K562 (cell line): ENCODE data around the gene CLPSL2. TPM values are rescaled to one million over a fixed set of nuclear protein-coding genes. Genes with fewer than 3 reads are reported as not detected.

Experiments used
- CBX1 ChIP-seq: sonication (generic); IDR thresholded peaks from 2 replicates; pipeline ENCODE4 v1.6.1; 2016; ENCODE audit warnings: antibody characterized with exemption, low read depth, mild to moderate bottlenecking
- CREM ChIP-seq: IDR thresholded peaks from 2 replicates; pipeline ENCODE4 v1.6.1; 2014; ENCODE audit warnings: antibody characterized with exemption, low read depth
- ELF1 ChIP-seq: fragments of 200-800 bp; sonication (Bioruptor generic); IDR thresholded peaks from 2 replicates; pipeline ENCODE4 v1.6.1; 2016; ENCODE audit warnings: missing genetic modification characterization, missing compliant biosample characterization
- ETV1 ChIP-seq: fragments of 450-650 bp; conservative IDR thresholded peaks from 2 replicates; pipeline ENCODE4 v1.6.1; 2016; ENCODE audit warnings: missing genetic modification characterization, control low read depth, low read depth, missing compliant biosample characterization
- FOXA3 ChIP-seq, 2 experiments: fragments of 450-650 bp in 1 of 2; sonication (generic) in 1 of 2; formaldehyde crosslinking; IDR thresholded peaks in 1 of 2; conservative IDR thresholded peaks in 1 of 2; 2 replicates each; pipeline versions ENCODE4 v1.4.0 to v1.8.0; 2020 to 2022; ENCODE audit warnings: mild to moderate bottlenecking in 2 of 2, missing genetic modification reagents in 1 of 2
- FOXM1 ChIP-seq, 2 experiments: fragments of 450-650 bp in 1 of 2; sonication (generic) in 1 of 2; formaldehyde crosslinking in 1 of 2; IDR thresholded peaks; 2 replicates each; pipeline versions ENCODE4 v1.6.1 to v1.9.0; 2017 to 2022; ENCODE audit warnings: low read depth in 2 of 2, mild to moderate bottlenecking in 2 of 2, missing genetic modification reagents in 1 of 2, moderate library complexity in 1 of 2
- GTF2A2 ChIP-seq: IDR thresholded peaks from 2 replicates; pipeline ENCODE4 v1.6.1; 2016; ENCODE audit warnings: mild to moderate bottlenecking, missing genetic modification characterization, missing compliant biosample characterization
- KLF6 ChIP-seq: fragments of 250-450 bp; sonication (Bioruptor Pico); IDR thresholded peaks from 2 replicates; pipeline ENCODE4 v1.4.0; 2020; ENCODE audit warnings: mild to moderate bottlenecking, moderate library complexity, borderline replicate concordance
- LCOR ChIP-seq: sonication (generic); formaldehyde crosslinking; IDR thresholded peaks from 2 replicates; pipeline ENCODE4 v1.8.0; 2022; ENCODE audit warnings: mild to moderate bottlenecking, missing genetic modification reagents
- MAX ChIP-seq: sonication (generic); formaldehyde crosslinking; IDR thresholded peaks from 2 replicates; pipeline ENCODE4 v1.9.0; 2022; ENCODE audit warnings: mild to moderate bottlenecking, missing genetic modification reagents
- MEF2A ChIP-seq: IDR thresholded peaks from 2 replicates; pipeline ENCODE4 v1.6.1; 2011; ENCODE audit warnings: low read depth, mild to moderate bottlenecking, low read length, moderate library complexity; ENCODE audit not compliant: control insufficient read depth
- MIER1 ChIP-seq: fragments of 450-650 bp; IDR thresholded peaks from 2 replicates; pipeline ENCODE4 v1.6.1; 2016; ENCODE audit warnings: antibody characterized with exemption, mild to moderate bottlenecking, low read depth
- NONO ChIP-seq, 2 experiments: fragments of 200-400 bp in 1 of 2; fragments of 450-650 bp in 1 of 2; formaldehyde crosslinking in 1 of 2; IDR thresholded peaks; 2 replicates each; pipeline ENCODE4 v1.6.1; 2017; ENCODE audit warnings: low read depth in 2 of 2, mild to moderate bottlenecking in 2 of 2, moderate library complexity in 2 of 2, low read length in 1 of 2
- NR4A1 ChIP-seq, 2 experiments: fragments of 250-450 bp in 1 of 2; fragments of 450-650 bp in 1 of 2; sonication (Bioruptor Pico) in 1 of 2; IDR thresholded peaks; 2 replicates each; pipeline versions ENCODE4 v1.4.0 to v1.6.1; 2016 to 2020; ENCODE audit warnings: mild to moderate bottlenecking in 2 of 2, missing compliant biosample characterization in 1 of 2, missing genetic modification characterization in 1 of 2, moderate library complexity in 1 of 2
- POLR2H ChIP-seq: IDR thresholded peaks from 2 replicates; pipeline ENCODE4 v1.6.1; 2016; ENCODE audit warnings: missing genetic modification characterization, low read depth, mild to moderate bottlenecking, control low read depth, missing compliant biosample characterization, moderate library complexity
- RAD21 ChIP-seq, 2 experiments: fragments of 250-450 bp in 1 of 2; fragments of 450-650 bp in 1 of 2; sonication (Bioruptor Pico) in 1 of 2; formaldehyde crosslinking in 1 of 2; IDR thresholded peaks in 1 of 2; conservative IDR thresholded peaks in 1 of 2; 2 replicates each; pipeline versions ENCODE4 v1.4.0 to v1.8.0; 2020 to 2022; ENCODE audit warnings: mild to moderate bottlenecking in 2 of 2, moderate library complexity in 1 of 2
- RNF2 ChIP-seq: sonication (generic); IDR thresholded peaks from 2 replicates; pipeline ENCODE4 v1.6.1; 2016
- SMAD2 ChIP-seq: fragments of 150-350 bp; IDR thresholded peaks from 2 replicates; pipeline ENCODE4 v1.6.1; 2014; ENCODE audit warnings: low read depth, mild to moderate bottlenecking, low read length
- TAL1 ChIP-seq: fragments of 450-650 bp; IDR thresholded peaks from 2 replicates; pipeline ENCODE4 v1.6.1; 2016; ENCODE audit warnings: mild to moderate bottlenecking
- TCF3 ChIP-seq: sonication (generic); formaldehyde crosslinking; IDR thresholded peaks from 2 replicates; pipeline ENCODE4 v1.4.0; 2020; ENCODE audit warnings: mild to moderate bottlenecking, missing genetic modification reagents
- ZBTB43 ChIP-seq: sonication (generic); formaldehyde crosslinking; IDR thresholded peaks from 2 replicates; pipeline ENCODE4 v1.8.0; 2023; ENCODE audit warnings: mild to moderate bottlenecking, missing genetic modification reagents
- ZNF124 ChIP-seq: sonication (generic); formaldehyde crosslinking; IDR thresholded peaks from 2 replicates; pipeline ENCODE4 v1.8.1; 2022; ENCODE audit warnings: missing genetic modification reagents
- ZNF436 ChIP-seq: fragments of 250-450, 450-650 bp; sonication (Bioruptor Pico); formaldehyde crosslinking; IDR thresholded peaks from 2 replicates; pipeline ENCODE4 v1.7.0; 2020; ENCODE audit warnings: mild to moderate bottlenecking
- ZNF507 ChIP-seq: conservative IDR thresholded peaks from 2 replicates; pipeline ENCODE4 v1.6.1; 2017; ENCODE audit warnings: missing genetic modification characterization, missing compliant biosample characterization
- ZNF561 ChIP-seq: fragments of 450-650 bp; formaldehyde crosslinking; conservative IDR thresholded peaks from 2 replicates; pipeline ENCODE4 v1.4.0; 2020; ENCODE audit warnings: mild to moderate bottlenecking, moderate library complexity
- ZNF583 ChIP-seq: fragments of 250-450 bp; sonication (Bioruptor Pico); IDR thresholded peaks from 2 replicates; pipeline ENCODE4 v1.4.0; 2020
- polyA plus RNA-seq, 8 experiments: library from polyadenylated mRNA; depleted of rRNA in 4 of 8; stranded (reverse) in 5 of 8; unstranded in 3 of 8; fragments of >200 nt; fragmentation: Nextera tagmentation in 2 of 8; fragmentation: Illumina TruSeq in 1 of 8; extraction: Ambion mirVana in 2 of 8; extraction: Trizol in 1 of 8; gene quantifications; 2 replicates each; pipeline versions ENCODE4 v1.2.1 to v1.2.3, GENCODE V29; 2011 to 2014; ENCODE audit warnings: inconsistent platforms in 1 of 8, missing spikeins in 1 of 8
- total RNA-seq, 7 experiments: library from RNA; depleted of rRNA in 6 of 7; stranded (reverse); fragments of >200 nt in 6 of 7; fragmentation: Illumina TruSeq in 2 of 7; extraction: Trizol in 2 of 7; gene quantifications; 2 replicates each; pipeline versions ENCODE4 v1.2.1 to v1.2.3, GENCODE V29; 2011 to 2021; ENCODE audit warnings: low replicate concordance in 1 of 7

Gene CLPSL2
- total and polyA plus RNA-seq, 9 of the 15 experiments (the other 6 are each of a cell fraction or from before 2014, with no cell fraction given): not detected

- TF ChIP-seq ZNF436 (no peak), KLF6 (CRISPR knock-in tag) (no peak), ZBTB43 (CRISPR knock-in tag) (peak; percentile 93), SMAD2 (no peak), ZNF561 (CRISPR knock-in tag) (no peak), LCOR (CRISPR knock-in tag) (peak; percentile 96), NONO (IDR thresholded peaks at IDR 0.05; ENCODE audit: low read depth in 2 of 2, low read length in 1 of 2) (no peak; a peak in 1 of 4 replicates), CBX1 (no peak), MEF2A (no peak), FOXA3 (CRISPR knock-in tag; conservative IDR thresholded peaks at IDR 0.05 in 1 of 2, IDR thresholded peaks at IDR 0.05 in 1 of 2) (0 out of 4 replicates have a peak, but pooled peaks of 1 of the 2 experiments have one; percentile 49), NR4A1 (CRISPR knock-in tag; IDR thresholded peaks at IDR 0.05) (0 out of 2 replicates have a peak, but pooled peaks have one; percentile 10), NR4A1 (tag; IDR thresholded peaks at IDR 0.05) (no peak), FOXM1 (IDR thresholded peaks at IDR 0.05; ENCODE audit: low read depth) (no peak), FOXM1 (CRISPR knock-in tag; IDR thresholded peaks at IDR 0.05; ENCODE audit: low read depth) (peak; percentile 81; the same call in 1 of the 2 replicates), GTF2A2 (no peak), RAD21 (CRISPR knock-in tag; conservative IDR thresholded peaks at IDR 0.05 in 1 of 2, IDR thresholded peaks at IDR 0.05 in 1 of 2) (no peak; a peak in 1 of 4 replicates), TCF3 (CRISPR knock-in tag) (peak; percentile 14; the same call in 1 of the 2 replicates), ZNF124 (CRISPR knock-in tag) (peak; percentile 74; the same call in 1 of the 2 replicates), ZNF507 (tag) (no peak), TAL1 (no peak), POLR2H (no peak), CREM (peak; percentile 69), ZNF583 (CRISPR knock-in tag) (peak; percentile 51; the same call in 1 of the 2 replicates), MIER1 (peak; percentile 98), ELF1 (no peak), MAX (CRISPR knock-in tag) (peak; percentile 49; the same call in 1 of the 2 replicates), ETV1 (peak; percentile 81), RNF2 (no peak)
Measured at GRCh38 chr6:35804996-35805736, 28.8 kb downstream of the CLPSL2 start, which contains the start of gene LHFPL5 (continued).
